ENCODE results near the gene SEL1L3. TPM values are rescaled to one million over a fixed set of nuclear protein-coding genes. Genes with fewer than 3 reads are reported as not detected.

Gene SEL1L3
- total RNA-seq, 1 donor from 2014 or later: 54.4 TPM

GRCh38 chr4:25888781-25889180 is 26.0 kb upstream of the SEL1L3 start:
- DNase-seq (ENCODE audit: low read depth): no peak
- TF ChIP-seq CTCF (conservative IDR thresholded peaks at IDR 0.05; ENCODE audit: low read depth, low read length): no peak
- no peak overlapping the region for H3K4me3 ChIP-seq (ENCODE audit: low read depth, low read length)

GRCh38 chr4:25884031-25884782 is 21.4 kb upstream of the SEL1L3 start:
- no peak overlapping the region for H3K4me3 ChIP-seq (ENCODE audit: low read depth, low read length)
- TF ChIP-seq CTCF (conservative IDR thresholded peaks at IDR 0.05; ENCODE audit: low read depth, low read length): no peak
- DNase-seq (ENCODE audit: low read depth): peak; percentile 68

GRCh38 chr4:25883565-25883964 is 20.8 kb upstream of the SEL1L3 start:
- H3K4me3 ChIP-seq (ENCODE audit: low read depth, low read length): no peak overlapping the region
- no peak for DNase-seq (ENCODE audit: low read depth)
- TF ChIP-seq CTCF (conservative IDR thresholded peaks at IDR 0.05; ENCODE audit: low read depth, low read length): no peak

- no peak overlapping the region for H3K4me3 ChIP-seq (ENCODE audit: low read depth, low read length)
- no peak for DNase-seq (ENCODE audit: low read depth)
Measured at GRCh38 chr4:25882226-25882625, 19.4 kb upstream of the SEL1L3 start.

GRCh38 chr4:25881193-25881592 is 18.4 kb upstream of the SEL1L3 start:
- TF ChIP-seq CTCF (conservative IDR thresholded peaks at IDR 0.05; ENCODE audit: low read depth, low read length): no peak
- DNase-seq (ENCODE audit: low read depth): no peak
- no peak overlapping the region for H3K4me3 ChIP-seq (ENCODE audit: low read depth, low read length)

More at GRCh38 chr4:25882226-25882625, 19.4 kb upstream of the SEL1L3 start:
- TF ChIP-seq CTCF (conservative IDR thresholded peaks at IDR 0.05; ENCODE audit: low read depth, low read length): no peak

- no peak for DNase-seq (ENCODE audit: low read depth)
- no peak overlapping the region for H3K4me3 ChIP-seq (ENCODE audit: low read depth, low read length)
- no peak for TF ChIP-seq CTCF (conservative IDR thresholded peaks at IDR 0.05; ENCODE audit: low read depth, low read length)
Measured at GRCh38 chr4:25879991-25880651, 17.3 kb upstream of the SEL1L3 start.

Measured in epithelial cell of proximal tubule (primary cell).